SK-N-MC (cell line): ENCODE measurements around the gene KCNK1.

ENCODE experiments used
- EZH2 ChIP-seq: fragments of 200-600 bp; sonication (generic); IDR thresholded peaks from one replicate; pipeline ENCODE4 v1.6.1; 2017; ENCODE audit warnings: antibody characterized with exemption
- POLR2AphosphoS5 ChIP-seq: IDR thresholded peaks from 2 replicates; pipeline ENCODE4 v1.6.1; 2012; ENCODE audit warnings: mild to moderate bottlenecking, low read depth, low read length, borderline replicate concordance

GRCh38 chr1:233721004-233721595 is 107.2 kb downstream of the KCNK1 start:
- TF ChIP-seq EZH2 = no peak
- no peak for TF ChIP-seq POLR2AphosphoS5
